ENCODE data around the gene PPARG. TPM values are rescaled to one million over a fixed set of nuclear protein-coding genes. Genes with fewer than 3 reads are reported as not detected.

The PPARG gene
- total and polyA plus RNA-seq, 4 donors = 5.2 to 15.7 (median 7.0) TPM

DNA sequence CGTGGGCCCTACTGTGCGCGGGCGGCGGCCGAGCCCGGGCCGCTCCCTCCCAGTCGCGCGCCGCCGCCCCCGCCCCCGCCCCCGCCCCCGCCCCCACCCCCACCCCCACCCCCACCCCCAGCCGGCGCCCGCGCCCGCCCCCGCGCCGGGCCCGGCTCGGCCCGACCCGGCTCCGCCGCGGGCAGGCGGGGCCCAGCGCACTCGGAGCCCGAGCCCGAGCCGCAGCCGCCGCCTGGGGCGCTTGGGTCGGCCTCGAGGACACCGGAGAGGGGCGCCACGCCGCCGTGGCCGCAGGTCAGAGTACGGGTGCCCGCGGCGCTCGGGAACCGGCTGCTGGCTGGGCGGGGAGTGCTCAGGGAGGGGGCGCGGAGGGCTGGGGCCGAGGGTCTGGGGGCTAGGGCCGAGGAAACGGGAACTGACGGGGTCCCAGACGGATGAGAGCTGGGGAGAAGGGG is 1.1 kb upstream of the PPARG start:
- Histone ChIP-seq H3K27ac (ENCODE audit: low read depth in 1 of 2, low read length in 2 of 2) (peak overlapping the region; percentile 82 to 84), H3K9me3 (ENCODE audit: control insufficient read depth in 4 of 4, low read length in 3 of 4) (no peaks in the 10 kb centered on the region), H3K27me3 (ENCODE audit: control insufficient read depth in 4 of 4, insufficient read depth in 4 of 4, low read length in 3 of 4) (no peaks in the 10 kb centered on the region), H3K36me3 (ENCODE audit: control insufficient read depth in 4 of 4, insufficient read depth in 3 of 4, low read depth in 1 of 4, low read length in 3 of 4) (no peaks in the 10 kb centered on the region), H3K9ac (ENCODE audit: low read depth in 1 of 2, low read length in 2 of 2) (peak overlapping the region in 1 of 2 donors; percentile 61), H3K4me1 (ENCODE audit: control insufficient read depth in 4 of 4, insufficient read depth in 4 of 4, low read length in 3 of 4) (peaks cover 0 to 12% (median 7%) of the 10 kb centered on the region in 4 donors), H3K4me3 (ENCODE audit: low read depth in 1 of 3, low read length in 3 of 3) (peak overlapping the region; percentile 83 to 98 (median 83))
- TF ChIP-seq, protein P1, sequence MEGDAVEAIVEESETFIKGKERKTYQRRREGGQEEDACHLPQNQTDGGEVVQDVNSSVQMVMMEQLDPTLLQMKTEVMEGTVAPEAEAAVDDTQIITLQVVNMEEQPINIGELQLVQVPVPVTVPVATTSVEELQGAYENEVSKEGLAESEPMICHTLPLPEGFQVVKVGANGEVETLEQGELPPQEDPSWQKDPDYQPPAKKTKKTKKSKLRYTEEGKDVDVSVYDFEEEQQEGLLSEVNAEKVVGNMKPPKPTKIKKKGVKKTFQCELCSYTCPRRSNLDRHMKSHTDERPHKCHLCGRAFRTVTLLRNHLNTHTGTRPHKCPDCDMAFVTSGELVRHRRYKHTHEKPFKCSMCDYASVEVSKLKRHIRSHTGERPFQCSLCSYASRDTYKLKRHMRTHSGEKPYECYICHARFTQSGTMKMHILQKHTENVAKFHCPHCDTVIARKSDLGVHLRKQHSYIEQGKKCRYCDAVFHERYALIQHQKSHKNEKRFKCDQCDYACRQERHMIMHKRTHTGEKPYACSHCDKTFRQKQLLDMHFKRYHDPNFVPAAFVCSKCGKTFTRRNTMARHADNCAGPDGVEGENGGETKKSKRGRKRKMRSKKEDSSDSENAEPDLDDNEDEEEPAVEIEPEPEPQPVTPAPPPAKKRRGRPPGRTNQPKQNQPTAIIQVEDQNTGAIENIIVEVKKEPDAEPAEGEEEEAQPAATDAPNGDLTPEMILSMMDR (IDR thresholded peaks at IDR 0.05; ENCODE audit: low read depth, low read length, missing input control) = peak; percentile 2
- TF ChIP-seq GABPA (IDR thresholded peaks at IDR 0.05 in 1 of 2, conservative IDR thresholded peaks at IDR 0.05 in 1 of 2) (no peak), FOXA2 (IDR thresholded peaks at IDR 0.05) (no peak), SP1 (IDR thresholded peaks at IDR 0.05) (no peak), EGR1 (IDR thresholded peaks at IDR 0.05; ENCODE audit: low read depth in 2 of 2) (no peak), FOXA1 (IDR thresholded peaks at IDR 0.05) (no peak), RAD21 (IDR thresholded peaks at IDR 0.05) (peak in 1 of 2 donors; percentile 15)
- WGBS = under 1% methylated on average over 63 of the region's 63 CpGs
- peak; percentile 46 for DNase-seq (ENCODE audit: low spot score)

DNA sequence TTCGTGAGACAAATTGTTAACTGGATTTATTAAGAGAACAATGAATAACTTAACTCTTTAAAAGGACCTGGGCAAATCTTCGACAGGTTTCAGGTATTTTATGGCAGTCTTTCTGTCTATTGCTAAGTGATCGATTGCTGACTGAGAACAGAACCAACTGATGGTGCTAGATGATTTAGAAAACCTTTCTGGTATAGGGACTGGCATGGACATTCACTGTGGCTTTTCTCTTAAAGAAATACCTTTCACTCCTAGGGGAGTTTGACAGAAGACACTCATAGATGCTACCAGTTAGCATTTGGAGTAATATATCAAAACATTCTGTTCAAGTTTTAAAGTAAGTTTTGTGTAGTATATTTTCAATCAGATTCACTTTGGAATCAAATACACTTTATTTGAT is 654 bp downstream of the PPARG start:
- H3K9me3 ChIP-seq (ENCODE audit: control insufficient read depth in 4 of 4, low read length in 3 of 4) = no peaks in the 10 kb centered on the region
- no peaks in the 10 kb centered on the region for H3K27me3 ChIP-seq (ENCODE audit: control insufficient read depth in 4 of 4, insufficient read depth in 4 of 4, low read length in 3 of 4)
- H3K9ac ChIP-seq (ENCODE audit: low read depth in 1 of 2, low read length in 2 of 2) = peak overlapping the region in 1 of 2 donors; percentile 14
- H3K4me1 ChIP-seq (ENCODE audit: control insufficient read depth in 4 of 4, insufficient read depth in 4 of 4, low read length in 3 of 4) = peaks cover 0 to 12% (median 7%) of the 10 kb centered on the region in 4 donors
- H3K27ac ChIP-seq (ENCODE audit: low read depth in 1 of 2, low read length in 2 of 2) = no peak overlapping the region
- TF ChIP-seq GABPA (IDR thresholded peaks at IDR 0.05 in 1 of 2, conservative IDR thresholded peaks at IDR 0.05 in 1 of 2) (no peak), RAD21 (IDR thresholded peaks at IDR 0.05) (peak in 1 of 2 donors; percentile 7)
- peak overlapping the region in 1 of 3 donors; percentile 22 for H3K4me3 ChIP-seq (ENCODE audit: low read depth in 1 of 3, low read length in 3 of 3)
- no peaks in the 10 kb centered on the region for H3K36me3 ChIP-seq (ENCODE audit: control insufficient read depth in 4 of 4, insufficient read depth in 3 of 4, low read depth in 1 of 4, low read length in 3 of 4)
- no peak for DNase-seq (ENCODE audit: low spot score)
- 25% methylated on average over 3 of the region's 3 CpGs for WGBS

DNA sequence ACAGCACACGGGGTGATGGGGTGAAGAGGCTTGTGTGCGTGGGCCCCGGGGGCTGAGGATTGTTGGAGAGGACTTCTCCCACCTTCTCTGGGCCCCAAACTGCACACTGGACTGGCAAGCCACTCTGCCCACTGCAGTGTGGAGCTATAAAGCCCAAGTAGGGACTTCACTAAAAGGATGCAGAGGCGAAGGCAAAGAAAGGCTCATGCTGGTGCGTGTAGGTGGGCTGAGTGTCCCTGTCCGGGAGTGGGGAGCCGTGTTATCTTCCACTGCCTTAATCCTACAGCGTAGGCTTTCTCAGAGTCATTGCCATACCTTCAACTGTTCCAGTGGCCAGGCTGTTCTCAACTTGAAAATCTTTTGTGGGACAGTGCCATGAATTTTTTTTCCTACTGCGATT is 3.9 kb downstream of the PPARG start:
- 83% methylated on average over 9 of the region's 9 CpGs for WGBS
- no peak for DNase-seq (ENCODE audit: low spot score)
- H3K9ac ChIP-seq (ENCODE audit: low read depth in 1 of 2, low read length in 2 of 2) = no peak overlapping the region
- no peaks in the 10 kb centered on the region for H3K27me3 ChIP-seq (ENCODE audit: control insufficient read depth in 4 of 4, insufficient read depth in 4 of 4, low read length in 3 of 4)
- peaks cover 0 to 12% (median 7%) of the 10 kb centered on the region in 4 donors for H3K4me1 ChIP-seq (ENCODE audit: control insufficient read depth in 4 of 4, insufficient read depth in 4 of 4, low read length in 3 of 4)
- H3K36me3 ChIP-seq (ENCODE audit: control insufficient read depth in 4 of 4, insufficient read depth in 3 of 4, low read depth in 1 of 4, low read length in 3 of 4) = no peaks in the 10 kb centered on the region
- H3K27ac ChIP-seq (ENCODE audit: low read depth in 1 of 2, low read length in 2 of 2) = no peak overlapping the region
- H3K4me3 ChIP-seq (ENCODE audit: low read depth in 1 of 3, low read length in 3 of 3) = no peak overlapping the region
- H3K9me3 ChIP-seq (ENCODE audit: control insufficient read depth in 4 of 4, low read length in 3 of 4) = no peaks in the 10 kb centered on the region
- TF ChIP-seq RAD21 (IDR thresholded peaks at IDR 0.05) = no peak
- no peak for TF ChIP-seq HNF4A (conservative IDR thresholded peaks at IDR 0.05)
- TF ChIP-seq FOXA2 (IDR thresholded peaks at IDR 0.05) = no peak
- TF ChIP-seq GABPA (IDR thresholded peaks at IDR 0.05 in 1 of 2, conservative IDR thresholded peaks at IDR 0.05 in 1 of 2) = no peak
- no peak for TF ChIP-seq FOXA1 (IDR thresholded peaks at IDR 0.05)
- TF ChIP-seq, protein P2, sequence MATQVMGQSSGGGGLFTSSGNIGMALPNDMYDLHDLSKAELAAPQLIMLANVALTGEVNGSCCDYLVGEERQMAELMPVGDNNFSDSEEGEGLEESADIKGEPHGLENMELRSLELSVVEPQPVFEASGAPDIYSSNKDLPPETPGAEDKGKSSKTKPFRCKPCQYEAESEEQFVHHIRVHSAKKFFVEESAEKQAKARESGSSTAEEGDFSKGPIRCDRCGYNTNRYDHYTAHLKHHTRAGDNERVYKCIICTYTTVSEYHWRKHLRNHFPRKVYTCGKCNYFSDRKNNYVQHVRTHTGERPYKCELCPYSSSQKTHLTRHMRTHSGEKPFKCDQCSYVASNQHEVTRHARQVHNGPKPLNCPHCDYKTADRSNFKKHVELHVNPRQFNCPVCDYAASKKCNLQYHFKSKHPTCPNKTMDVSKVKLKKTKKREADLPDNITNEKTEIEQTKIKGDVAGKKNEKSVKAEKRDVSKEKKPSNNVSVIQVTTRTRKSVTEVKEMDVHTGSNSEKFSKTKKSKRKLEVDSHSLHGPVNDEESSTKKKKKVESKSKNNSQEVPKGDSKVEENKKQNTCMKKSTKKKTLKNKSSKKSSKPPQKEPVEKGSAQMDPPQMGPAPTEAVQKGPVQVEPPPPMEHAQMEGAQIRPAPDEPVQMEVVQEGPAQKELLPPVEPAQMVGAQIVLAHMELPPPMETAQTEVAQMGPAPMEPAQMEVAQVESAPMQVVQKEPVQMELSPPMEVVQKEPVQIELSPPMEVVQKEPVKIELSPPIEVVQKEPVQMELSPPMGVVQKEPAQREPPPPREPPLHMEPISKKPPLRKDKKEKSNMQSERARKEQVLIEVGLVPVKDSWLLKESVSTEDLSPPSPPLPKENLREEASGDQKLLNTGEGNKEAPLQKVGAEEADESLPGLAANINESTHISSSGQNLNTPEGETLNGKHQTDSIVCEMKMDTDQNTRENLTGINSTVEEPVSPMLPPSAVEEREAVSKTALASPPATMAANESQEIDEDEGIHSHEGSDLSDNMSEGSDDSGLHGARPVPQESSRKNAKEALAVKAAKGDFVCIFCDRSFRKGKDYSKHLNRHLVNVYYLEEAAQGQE (IDR thresholded peaks at IDR 0.05) = no peak
- TF ChIP-seq EGR1 (IDR thresholded peaks at IDR 0.05; ENCODE audit: low read depth in 2 of 2) = no peak
- no peak for TF ChIP-seq SP1 (IDR thresholded peaks at IDR 0.05)
- no peak for TF ChIP-seq YY1 (IDR thresholded peaks at IDR 0.05)
- TF ChIP-seq, protein P1 (IDR thresholded peaks at IDR 0.05; ENCODE audit: low read depth, low read length, missing input control) = no peak
- no peak for TF ChIP-seq JUND (IDR thresholded peaks at IDR 0.05)
- TF ChIP-seq, protein P3, sequence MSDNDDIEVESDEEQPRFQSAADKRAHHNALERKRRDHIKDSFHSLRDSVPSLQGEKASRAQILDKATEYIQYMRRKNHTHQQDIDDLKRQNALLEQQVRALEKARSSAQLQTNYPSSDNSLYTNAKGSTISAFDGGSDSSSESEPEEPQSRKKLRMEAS (IDR thresholded peaks at IDR 0.05) = no peak
- TF ChIP-seq HNF4G (IDR thresholded peaks at IDR 0.05) = no peak
- no peak for TF ChIP-seq RXRA (IDR thresholded peaks at IDR 0.05)
- TF ChIP-seq TAF1 (conservative IDR thresholded peaks at IDR 0.05) = no peak
- no peak for TF ChIP-seq NR2F2 (IDR thresholded peaks at IDR 0.05)
- TF ChIP-seq, protein P4, sequence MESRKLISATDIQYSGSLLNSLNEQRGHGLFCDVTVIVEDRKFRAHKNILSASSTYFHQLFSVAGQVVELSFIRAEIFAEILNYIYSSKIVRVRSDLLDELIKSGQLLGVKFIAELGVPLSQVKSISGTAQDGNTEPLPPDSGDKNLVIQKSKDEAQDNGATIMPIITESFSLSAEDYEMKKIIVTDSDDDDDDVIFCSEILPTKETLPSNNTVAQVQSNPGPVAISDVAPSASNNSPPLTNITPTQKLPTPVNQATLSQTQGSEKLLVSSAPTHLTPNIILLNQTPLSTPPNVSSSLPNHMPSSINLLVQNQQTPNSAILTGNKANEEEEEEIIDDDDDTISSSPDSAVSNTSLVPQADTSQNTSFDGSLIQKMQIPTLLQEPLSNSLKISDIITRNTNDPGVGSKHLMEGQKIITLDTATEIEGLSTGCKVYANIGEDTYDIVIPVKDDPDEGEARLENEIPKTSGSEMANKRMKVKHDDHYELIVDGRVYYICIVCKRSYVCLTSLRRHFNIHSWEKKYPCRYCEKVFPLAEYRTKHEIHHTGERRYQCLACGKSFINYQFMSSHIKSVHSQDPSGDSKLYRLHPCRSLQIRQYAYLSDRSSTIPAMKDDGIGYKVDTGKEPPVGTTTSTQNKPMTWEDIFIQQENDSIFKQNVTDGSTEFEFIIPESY (IDR thresholded peaks at IDR 0.05) = no peak
